PFSK-1 (cell line): ENCODE measurements around the gene ADRB2.

Source experiments
- FOXP2 ChIP-seq: optimal IDR thresholded peaks from 2 replicates; pipeline ENCODE3; 2011; ENCODE audit warnings: borderline replicate concordance, control low read depth, inconsistent platforms; ENCODE audit not compliant: insufficient read depth; ENCODE audit errors: extremely low read length, extremely low read depth
- POLR2AphosphoS5 ChIP-seq: IDR thresholded peaks from 2 replicates; pipeline ENCODE4 v1.6.1; 2012; ENCODE audit warnings: low read depth, mild to moderate bottlenecking, control low read depth, low read length, moderate library complexity
- REST ChIP-seq, 2 experiments: IDR thresholded peaks; 2 replicates each; pipeline versions ENCODE4 v1.6.1 to v1.8.0; 2011 to 2012; ENCODE audit warnings: low read depth in 2 of 2, low read length in 2 of 2, control low read depth in 1 of 2, inconsistent platforms in 1 of 2, mild to moderate bottlenecking in 1 of 2, moderate library complexity in 1 of 2; ENCODE audit not compliant: insufficient read depth in 1 of 2
- SIN3A ChIP-seq: IDR thresholded peaks from 2 replicates; pipeline ENCODE4 v1.6.1; 2012; ENCODE audit warnings: mild to moderate bottlenecking, low read length, moderate library complexity, borderline replicate concordance; ENCODE audit not compliant: insufficient read depth
- TAF1 ChIP-seq: IDR thresholded peaks from 2 replicates; pipeline ENCODE4 v1.6.1; 2012; ENCODE audit warnings: low read length, control low read depth, borderline replicate concordance; ENCODE audit not compliant: insufficient read depth

The ADRB2 gene

DNA sequence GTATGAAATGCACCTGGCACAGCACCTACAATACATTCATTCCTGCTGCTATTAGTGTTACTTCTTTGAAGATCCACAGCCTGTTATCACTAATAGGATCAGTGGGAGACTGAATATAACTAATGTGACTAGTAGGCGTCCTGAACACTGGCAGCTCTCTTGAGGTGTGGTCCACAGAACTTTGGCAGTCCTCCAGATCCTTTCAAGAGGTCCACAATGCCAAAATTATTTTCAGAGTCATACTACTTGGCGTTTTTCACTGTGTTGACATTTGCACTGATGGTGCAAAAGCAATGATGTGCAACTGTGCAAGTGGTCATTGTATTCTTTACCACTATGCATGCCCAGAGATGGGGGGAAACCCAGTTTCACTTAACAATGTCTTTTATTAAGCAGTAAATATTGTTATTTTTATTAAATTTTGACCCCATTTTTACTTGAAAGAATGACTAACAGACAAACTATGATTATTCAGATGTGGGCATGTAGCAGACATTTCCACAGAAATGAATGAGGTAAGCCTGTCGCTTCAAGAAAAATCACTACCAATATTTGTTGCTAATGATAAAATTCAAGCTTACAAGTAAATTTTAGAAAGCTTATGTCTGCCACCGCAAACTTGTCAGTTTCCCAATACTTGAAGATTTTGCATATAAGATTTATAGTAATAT, 48.9 kb downstream of the ADRB2 start:
- TF ChIP-seq FOXP2 (no peak), POLR2AphosphoS5 (no peak), TAF1 (no peak), SIN3A (no peak), REST (IDR thresholded peaks at IDR 0.05; ENCODE audit: insufficient read depth in 1 of 2, low read depth in 2 of 2, low read length in 2 of 2) (no peak)
